HCT116 (cell line): ENCODE results near the gene AMT. TPM values are rescaled to one million over a fixed set of nuclear protein-coding genes. Genes with fewer than 3 reads are reported as not detected.

ENCODE experiments used
- ATAC-seq: fragments of 200-7000 bp; cut with Tn5 transposase; 2 replicates; pipeline ENCODE4 v1.9.1; 2020; ENCODE audit warnings: mild to moderate bottlenecking, moderate library complexity
- BruUV-seq: library from RNA; stranded (reverse); fragments of 400-500 nt; replicated peaks from 2 replicates; lab custom pipeline; 2021; lab: Mats Ljungman, UMichigan
- CTCF ChIA-PET: fragments of 300-600 bp; sonication (Branson Sonifier 250); formaldehyde crosslinking; loops from one replicate; lab custom pipeline; 2021; ENCODE audit warnings: antibody characterized with exemption; lab: Charles Lee
- POLR2A ChIA-PET: fragments of 300-600, 350-600 bp; sonication (Branson Sonifier 250); formaldehyde crosslinking; loops from one replicate; lab custom pipeline; 2021; ENCODE audit warnings: antibody characterized with exemption; lab: Charles Lee
- RAD21 ChIA-PET, 2 experiments: fragments of 300-600 bp; sonication (Branson Sonifier 250); formaldehyde crosslinking; loops; one replicate each; lab custom pipeline; 2023; ENCODE audit warnings: low total read pairs in 2 of 2; ENCODE audit not compliant: uncharacterized antibody in 2 of 2, unreplicated experiment in 2 of 2, low non-redundant PET in 1 of 2; lab: Charles Lee
- DNase-seq: peaks from one replicate; pipeline ENCODE4 v3.0.0-alpha.2; 2010; ENCODE audit warnings: low read depth, low spot score
- H2AFZ ChIP-seq: fragments of 200-600 bp; shearing (Covaris generic), sonication (generic); 2 replicates; pipeline ENCODE4 v1.6.1; 2017; ENCODE audit warnings: low read depth, mixed run types, mixed read lengths, antibody characterized with exemption, low read length; ENCODE audit not compliant: poor library complexity, severe bottlenecking
- H3K27ac ChIP-seq: 2 replicates; pipeline ENCODE4 v1.5.1; 2012; ENCODE audit warnings: low read depth, low read length
- H3K27me3 ChIP-seq: fragments of 200-600 bp; sonication (generic); 2 replicates; pipeline ENCODE4 v1.6.1; 2016; ENCODE audit warnings: mixed run types, low read length, mixed read lengths; ENCODE audit not compliant: insufficient read depth
- H3K36me3 ChIP-seq, 2 experiments: fragments of 200-500 bp in 1 of 2; fragments of 200-600 bp in 1 of 2; sonication (Bioruptor generic) in 1 of 2; sonication (generic) in 1 of 2; 2 replicates each; pipeline versions ENCODE4 v1.5.1 to v1.6.1; 2014 to 2016; ENCODE audit warnings: low read length in 2 of 2, inconsistent platforms in 1 of 2, mixed read lengths in 1 of 2, mixed run types in 1 of 2; ENCODE audit not compliant: insufficient read depth in 2 of 2, control insufficient read depth in 1 of 2
- H3K4me1 ChIP-seq, 2 experiments: fragments of 200-600 bp in 1 of 2; sonication (generic) in 1 of 2; 2 replicates each; pipeline versions ENCODE4 v1.5.1 to v1.6.1; 2012 to 2017; ENCODE audit warnings: low read length in 2 of 2, inconsistent platforms in 1 of 2, mild to moderate bottlenecking in 1 of 2, mixed read lengths in 1 of 2, mixed run types in 1 of 2, moderate library complexity in 1 of 2; ENCODE audit not compliant: insufficient read depth in 2 of 2, control insufficient read depth in 1 of 2
- H3K4me2 ChIP-seq: fragments of 200-600 bp; sonication (generic); 2 replicates; pipeline ENCODE4 v1.6.1; 2017; ENCODE audit warnings: mixed run types, low read length, mixed read lengths
- H3K4me3 ChIP-seq, 2 experiments: fragments of 200-600 bp in 1 of 2; sonication (generic) in 1 of 2; replicated peaks in 1 of 2; 2 replicates each; pipeline ENCODE4 v1.5.1; 2011 to 2016; ENCODE audit warnings: low read length in 2 of 2, control low read depth in 1 of 2, low read depth in 1 of 2, mild to moderate bottlenecking in 1 of 2, mixed read lengths in 1 of 2, mixed run types in 1 of 2
- H3K79me2 ChIP-seq: fragments of 200-600 bp; sonication (generic); 2 replicates; pipeline ENCODE4 v1.6.1; 2017; ENCODE audit warnings: mild to moderate bottlenecking, mixed run types, low read length, moderate library complexity, mixed read lengths; ENCODE audit not compliant: insufficient read depth
- H3K9ac ChIP-seq: fragments of 200-600 bp; sonication (generic); 2 replicates; pipeline ENCODE4 v1.6.1; 2016; ENCODE audit warnings: low read length, mixed read lengths
- H3K9me2 ChIP-seq: fragments of 200-600 bp; sonication (generic), shearing (Covaris generic); 2 replicates; pipeline ENCODE4 v1.6.1; 2017; ENCODE audit warnings: mixed run types, mild to moderate bottlenecking, moderate library complexity; ENCODE audit not compliant: insufficient read depth
- H3K9me3 ChIP-seq, 2 experiments: fragments of 200-500 bp in 1 of 2; fragments of 200-600 bp in 1 of 2; sonication (Bioruptor generic) in 1 of 2; sonication (generic) in 1 of 2; 2 replicates each; pipeline ENCODE4 v1.6.1; 2014 to 2017; ENCODE audit warnings: low read length in 2 of 2, mixed read lengths in 2 of 2, inconsistent platforms in 1 of 2, low read depth in 1 of 2, mild to moderate bottlenecking in 1 of 2, mixed run types in 1 of 2, moderate library complexity in 1 of 2; ENCODE audit not compliant: control insufficient read depth in 1 of 2, insufficient read depth in 1 of 2
- H4K20me1 ChIP-seq: fragments of 200-600 bp; sonication (generic), shearing (Covaris generic); 2 replicates; pipeline ENCODE4 v1.6.1; 2017; ENCODE audit warnings: mixed run types, mild to moderate bottlenecking, moderate library complexity; ENCODE audit not compliant: insufficient read depth
- CBX3 ChIP-seq: IDR thresholded peaks from 2 replicates; pipeline ENCODE4 v1.6.1; 2012; ENCODE audit warnings: low read depth
- CEBPB ChIP-seq: IDR thresholded peaks from 2 replicates; pipeline ENCODE4 v1.6.1; 2012; ENCODE audit warnings: low read depth
- CTCF ChIP-seq, 3 experiments: fragments of 200-600 bp in 1 of 3; sonication (generic) in 1 of 3; IDR thresholded peaks in 2 of 3; conservative IDR thresholded peaks in 1 of 3; 2 replicates each; pipeline ENCODE4 v1.5.1; 2012 to 2017; ENCODE audit warnings: low read depth in 2 of 3, low read length in 2 of 3, antibody characterized with exemption in 1 of 3, borderline replicate concordance in 1 of 3, control low read depth in 1 of 3, mild to moderate bottlenecking in 1 of 3, mixed read lengths in 1 of 3, mixed run types in 1 of 3, moderate library complexity in 1 of 3; ENCODE audit not compliant: insufficient read depth in 1 of 3
- EZH2phosphoT487 ChIP-seq: fragments of 200-600 bp; IDR thresholded peaks from 2 replicates; pipeline ENCODE4 v1.6.1; 2018; ENCODE audit warnings: antibody characterized with exemption, borderline replicate concordance
- MAX ChIP-seq: IDR thresholded peaks from 2 replicates; pipeline ENCODE4 v1.6.1; 2012
- POLR2AphosphoS5 ChIP-seq: IDR thresholded peaks from 2 replicates; pipeline ENCODE4 v1.6.1; 2011; ENCODE audit warnings: mild to moderate bottlenecking, low read depth, low read length, moderate library complexity
- RAD21 ChIP-seq: IDR thresholded peaks from 2 replicates; pipeline ENCODE4 v1.6.1; 2012; ENCODE audit warnings: low read depth, mild to moderate bottlenecking
- REST ChIP-seq: IDR thresholded peaks from 2 replicates; pipeline ENCODE4 v1.6.1; 2012; ENCODE audit warnings: low read depth
- SP1 ChIP-seq: IDR thresholded peaks from 2 replicates; pipeline ENCODE4 v1.6.1; 2012; ENCODE audit warnings: low read depth
- ZBTB33 ChIP-seq: IDR thresholded peaks from 2 replicates; pipeline ENCODE4 v1.6.1; 2011; ENCODE audit warnings: mild to moderate bottlenecking, low read length, moderate library complexity; ENCODE audit not compliant: insufficient replicate concordance; ENCODE audit errors: extremely low read depth
- ZFX ChIP-seq: fragments of 450-650 bp; IDR thresholded peaks from 2 replicates; pipeline ENCODE4 v1.6.1; 2017
- intact Hi-C: fragments of 100-400 bp; cut with micrococcal nuclease; formaldehyde crosslinking; loops from 2 replicates; pipeline ENCODE4 v1.10.0; 2022
- total RNA-seq: library from RNA; stranded (reverse); gene quantifications from one replicate; pipeline ENCODE4 v1.2.1, GENCODE V29; 2021; ENCODE audit not compliant: unreplicated experiment

The AMT gene
- total RNA-seq, 1 experiment from 2014 or later, result 4.8 TPM

GRCh38 chr3:49417516-49418120, 4.7 kb downstream of the AMT start:
- intact Hi-C loops, result no loop called here
- Histone ChIP-seq H4K20me1 (no peaks in the 10 kb centered on the region), H3K9ac (no peak overlapping the region), H3K9me3 (no peaks in the 10 kb centered on the region), H3K27me3 (no peaks in the 10 kb centered on the region), H3K27ac (no peak overlapping the region), H3K36me3 (peaks cover 0 to 17% of the 10 kb centered on the region in 2 experiments; a peak in 1 of 4 replicates), H2AFZ (no peak overlapping the region), H3K4me3 (no peak overlapping the region), H3K9me2 (no peaks in the 10 kb centered on the region), H3K4me1 (peaks cover 13 to 73% of the 10 kb centered on the region in 2 experiments), H3K4me2 (0 out of 2 replicates have a peak overlapping the region, but pooled peaks have one; percentile 3), H3K79me2 (peaks cover 12% of the 10 kb centered on the region)
- ChIA-PET RAD21 (no interaction called here), CTCF (no interaction called here), POLR2A (interaction anchor here (1.1 kb wide), 1 partner anchor 411 kb away, joined by 3 read pairs; the partner anchor contains the start of gene WDR6)
- BruUV-seq, result no TSS peak
- no peak for TF ChIP-seq POLR2AphosphoS5
- TF ChIP-seq RAD21, result no peak
- TF ChIP-seq SP1, result no peak
- no peak for TF ChIP-seq MAX
- no peak for TF ChIP-seq ZFX
- no peak for TF ChIP-seq REST
- no peak for TF ChIP-seq CBX3
- no peak for TF ChIP-seq EZH2phosphoT487
- TF ChIP-seq CTCF (IDR thresholded peaks at IDR 0.05 in 2 of 3, conservative IDR thresholded peaks at IDR 0.05 in 1 of 3; ENCODE audit: borderline replicate concordance in 1 of 3, insufficient read depth in 1 of 3, low read depth in 2 of 3, low read length in 2 of 3), result no peak
- TF ChIP-seq CEBPB, result no peak
- no peak for TF ChIP-seq ZBTB33
- ATAC-seq, result no peak
- DNase-seq, result no peak
